ENCODE measurements around the gene LRRC37A2. TPM values are rescaled to one million over a fixed set of nuclear protein-coding genes. Genes with fewer than 3 reads are reported as not detected.
"Not testable (repeated sequence)": the region's sequence is repeated elsewhere in the genome, so short reads cannot be mapped to it uniquely, and the experiment has no call there.

The LRRC37A2 gene
- total and polyA plus RNA-seq, 2 donors from 2014 or later, result 2.6 to 11.3 TPM

DNA sequence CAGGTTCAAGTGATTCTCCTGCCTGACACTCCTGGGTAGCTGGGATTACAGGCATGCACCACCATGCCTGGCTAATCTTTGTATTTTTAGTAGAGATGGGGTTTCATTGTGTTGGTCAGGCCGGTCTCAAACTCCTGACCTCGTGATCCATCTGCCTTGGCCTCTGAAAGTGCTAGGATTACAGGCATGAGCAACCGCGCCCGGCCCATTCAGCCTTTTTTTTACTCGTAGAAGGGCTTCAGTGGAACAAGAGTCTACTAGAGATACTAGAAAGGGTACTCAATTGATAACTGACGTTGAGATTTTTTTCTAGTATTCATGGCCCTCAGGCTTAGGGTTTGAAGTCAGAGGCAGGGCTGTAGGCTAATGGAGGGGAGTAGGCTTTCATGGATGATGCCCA, 6.4 kb upstream of the LRRC37A2 start:
- FAIRE-seq; intact Hi-C loops (cut with DNase I); H3K4me1 ChIP-seq (ENCODE audit: control insufficient read depth in 2 of 3, insufficient read depth in 2 of 3, low read depth in 1 of 3, low read length in 3 of 3): not testable (repeated sequence)

GRCh38 chr17:46534716-46535115, 22.4 kb downstream of the LRRC37A2 start:
- DNase-seq, result peak in 2 of 5 donors; percentile 12 to 71
- H3K9me3 ChIP-seq (ENCODE audit: control insufficient read depth in 2 of 3, insufficient read depth in 1 of 3, low read length in 3 of 3); intact Hi-C loops (cut with DNase I); H3K36me3 ChIP-seq (ENCODE audit: control insufficient read depth in 2 of 3, insufficient read depth in 3 of 3, low read length in 3 of 3); H3K27ac ChIP-seq (ENCODE audit: low read depth in 2 of 2, low read length in 2 of 2); H3K4me1 ChIP-seq (ENCODE audit: control insufficient read depth in 2 of 3, insufficient read depth in 2 of 3, low read depth in 1 of 3, low read length in 3 of 3); FAIRE-seq; H3K4me3 ChIP-seq (ENCODE audit: low read length in 3 of 3); H3K9ac ChIP-seq (ENCODE audit: low read length in 3 of 3); H3K27me3 ChIP-seq (ENCODE audit: control insufficient read depth, insufficient read depth, low read length): not testable (repeated sequence)

More for the DNA sequence above, 6.4 kb upstream of the LRRC37A2 start:
- peak in 1 of 5 donors; percentile 43 for DNase-seq
- H3K4me3 ChIP-seq (ENCODE audit: low read length in 3 of 3); H3K36me3 ChIP-seq (ENCODE audit: control insufficient read depth in 2 of 3, insufficient read depth in 3 of 3, low read length in 3 of 3); H3K27ac ChIP-seq (ENCODE audit: low read depth in 2 of 2, low read length in 2 of 2); H3K9me3 ChIP-seq (ENCODE audit: control insufficient read depth in 2 of 3, insufficient read depth in 1 of 3, low read length in 3 of 3); H3K27me3 ChIP-seq (ENCODE audit: control insufficient read depth, insufficient read depth, low read length); H3K9ac ChIP-seq (ENCODE audit: low read length in 3 of 3): not testable (repeated sequence)

- H3K27ac ChIP-seq (ENCODE audit: low read depth in 2 of 2, low read length in 2 of 2); H3K9me3 ChIP-seq (ENCODE audit: control insufficient read depth in 2 of 3, insufficient read depth in 1 of 3, low read length in 3 of 3); FAIRE-seq; H3K9ac ChIP-seq (ENCODE audit: low read length in 3 of 3); H3K27me3 ChIP-seq (ENCODE audit: control insufficient read depth, insufficient read depth, low read length); H3K4me1 ChIP-seq (ENCODE audit: control insufficient read depth in 2 of 3, insufficient read depth in 2 of 3, low read depth in 1 of 3, low read length in 3 of 3); intact Hi-C loops (cut with DNase I); H3K36me3 ChIP-seq (ENCODE audit: control insufficient read depth in 2 of 3, insufficient read depth in 3 of 3, low read length in 3 of 3); H3K4me3 ChIP-seq (ENCODE audit: low read length in 3 of 3): not testable (repeated sequence)
- peak in 1 of 5 donors; percentile 40 for DNase-seq
Observed at GRCh38 chr17:46548607-46549006, 36.3 kb downstream of the LRRC37A2 start.

GRCh38 chr17:46559155-46559554, 46.9 kb downstream of the LRRC37A2 start:
- H3K4me1 ChIP-seq (ENCODE audit: control insufficient read depth in 2 of 3, insufficient read depth in 2 of 3, low read depth in 1 of 3, low read length in 3 of 3); H3K27ac ChIP-seq (ENCODE audit: low read depth in 2 of 2, low read length in 2 of 2); intact Hi-C loops (cut with DNase I); H3K27me3 ChIP-seq (ENCODE audit: control insufficient read depth, insufficient read depth, low read length); H3K36me3 ChIP-seq (ENCODE audit: control insufficient read depth in 2 of 3, insufficient read depth in 3 of 3, low read length in 3 of 3); H3K9me3 ChIP-seq (ENCODE audit: control insufficient read depth in 2 of 3, insufficient read depth in 1 of 3, low read length in 3 of 3); FAIRE-seq; H3K4me3 ChIP-seq (ENCODE audit: low read length in 3 of 3); H3K9ac ChIP-seq (ENCODE audit: low read length in 3 of 3); DNase-seq: not testable (repeated sequence)

DNA sequence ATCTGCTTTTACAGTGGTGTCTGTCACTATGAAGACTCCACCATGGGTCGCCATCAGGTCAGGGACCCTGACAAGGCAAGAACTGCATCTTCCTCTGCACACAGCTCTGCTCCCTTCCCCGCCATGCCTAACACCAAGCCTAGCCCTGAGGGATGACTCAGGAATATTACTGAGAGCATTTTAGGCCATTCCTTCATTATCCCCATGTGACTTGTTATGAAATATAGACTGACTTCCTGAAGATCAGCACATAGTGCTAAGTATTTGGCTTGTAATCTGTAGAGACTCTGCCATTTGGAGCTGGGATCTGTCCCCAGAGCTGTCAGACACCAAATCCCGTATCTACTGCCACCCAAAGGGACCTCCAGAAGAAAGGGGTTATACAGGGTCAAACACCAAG, 47.8 kb downstream of the LRRC37A2 start:
- FAIRE-seq; DNase-seq; H3K4me1 ChIP-seq (ENCODE audit: control insufficient read depth in 2 of 3, insufficient read depth in 2 of 3, low read depth in 1 of 3, low read length in 3 of 3); H3K36me3 ChIP-seq (ENCODE audit: control insufficient read depth in 2 of 3, insufficient read depth in 3 of 3, low read length in 3 of 3); H3K9ac ChIP-seq (ENCODE audit: low read length in 3 of 3); H3K9me3 ChIP-seq (ENCODE audit: control insufficient read depth in 2 of 3, insufficient read depth in 1 of 3, low read length in 3 of 3); H3K27ac ChIP-seq (ENCODE audit: low read depth in 2 of 2, low read length in 2 of 2); H3K27me3 ChIP-seq (ENCODE audit: control insufficient read depth, insufficient read depth, low read length); intact Hi-C loops (cut with DNase I); H3K4me3 ChIP-seq (ENCODE audit: low read length in 3 of 3): not testable (repeated sequence)

GRCh38 chr17:46566284-46566683, 54.0 kb downstream of the LRRC37A2 start:
- intact Hi-C loops (cut with DNase I); H3K27ac ChIP-seq (ENCODE audit: low read depth in 2 of 2, low read length in 2 of 2); DNase-seq; H3K9ac ChIP-seq (ENCODE audit: low read length in 3 of 3); H3K9me3 ChIP-seq (ENCODE audit: control insufficient read depth in 2 of 3, insufficient read depth in 1 of 3, low read length in 3 of 3); FAIRE-seq; H3K27me3 ChIP-seq (ENCODE audit: control insufficient read depth, insufficient read depth, low read length); H3K4me1 ChIP-seq (ENCODE audit: control insufficient read depth in 2 of 3, insufficient read depth in 2 of 3, low read depth in 1 of 3, low read length in 3 of 3); H3K4me3 ChIP-seq (ENCODE audit: low read length in 3 of 3); H3K36me3 ChIP-seq (ENCODE audit: control insufficient read depth in 2 of 3, insufficient read depth in 3 of 3, low read length in 3 of 3): not testable (repeated sequence)

DNA sequence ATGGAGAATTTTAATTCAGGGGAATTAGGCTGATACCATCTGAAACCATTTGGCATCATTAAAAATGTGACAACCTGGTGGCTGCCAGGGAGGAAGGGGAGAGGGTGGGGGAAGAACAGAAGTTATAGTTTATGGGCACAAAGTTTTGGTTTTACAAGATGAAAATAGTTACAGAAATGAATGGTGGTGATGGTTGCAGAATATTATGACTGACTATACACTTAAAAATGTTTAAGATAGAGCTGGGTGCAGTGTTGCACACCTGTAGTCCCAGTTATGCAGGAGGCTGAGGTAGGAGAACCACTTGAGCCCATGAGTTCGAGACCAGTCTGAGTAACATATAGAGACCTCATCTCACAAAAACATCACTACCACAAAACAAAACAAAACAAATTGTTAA, 54.7 kb downstream of the LRRC37A2 start:
- H3K4me1 ChIP-seq (ENCODE audit: control insufficient read depth in 2 of 3, insufficient read depth in 2 of 3, low read depth in 1 of 3, low read length in 3 of 3); DNase-seq; H3K27me3 ChIP-seq (ENCODE audit: control insufficient read depth, insufficient read depth, low read length); H3K9ac ChIP-seq (ENCODE audit: low read length in 3 of 3); H3K4me3 ChIP-seq (ENCODE audit: low read length in 3 of 3); H3K9me3 ChIP-seq (ENCODE audit: control insufficient read depth in 2 of 3, insufficient read depth in 1 of 3, low read length in 3 of 3); H3K27ac ChIP-seq (ENCODE audit: low read depth in 2 of 2, low read length in 2 of 2); intact Hi-C loops (cut with DNase I); H3K36me3 ChIP-seq (ENCODE audit: control insufficient read depth in 2 of 3, insufficient read depth in 3 of 3, low read length in 3 of 3); FAIRE-seq: not testable (repeated sequence)

GRCh38 chr17:46571796-46572195, 59.5 kb downstream of the LRRC37A2 start:
- H3K9ac ChIP-seq (ENCODE audit: low read length in 3 of 3); H3K4me1 ChIP-seq (ENCODE audit: control insufficient read depth in 2 of 3, insufficient read depth in 2 of 3, low read depth in 1 of 3, low read length in 3 of 3); H3K4me3 ChIP-seq (ENCODE audit: low read length in 3 of 3); H3K36me3 ChIP-seq (ENCODE audit: control insufficient read depth in 2 of 3, insufficient read depth in 3 of 3, low read length in 3 of 3); FAIRE-seq; H3K27me3 ChIP-seq (ENCODE audit: control insufficient read depth, insufficient read depth, low read length); intact Hi-C loops (cut with DNase I); DNase-seq; H3K9me3 ChIP-seq (ENCODE audit: control insufficient read depth in 2 of 3, insufficient read depth in 1 of 3, low read length in 3 of 3); H3K27ac ChIP-seq (ENCODE audit: low read depth in 2 of 2, low read length in 2 of 2): not testable (repeated sequence)
